IPS-20b (cell line): Measurements from ENCODE around the gene LNPK.
"Not testable (repeated sequence)": the region's sequence is repeated elsewhere in the genome, so short reads cannot be mapped to it uniquely, and the experiment has no call there.

ENCODE experiments used
- H3K27ac ChIP-seq: one replicate; pipeline ENCODE4 v1.5.1; 2013; ENCODE audit warnings: low read length
- H3K27me3 ChIP-seq: 2 replicates; pipeline ENCODE4 v1.6.1; 2013; ENCODE audit warnings: mild to moderate bottlenecking, low read length, inconsistent platforms; ENCODE audit not compliant: insufficient read depth
- H3K36me3 ChIP-seq: 2 replicates; pipeline ENCODE4 v1.6.1; 2013; ENCODE audit warnings: low read depth, mild to moderate bottlenecking, inconsistent platforms, low read length, moderate library complexity; ENCODE audit not compliant: insufficient read depth
- H3K4me1 ChIP-seq: 2 replicates; pipeline ENCODE4 v1.6.1; 2013; ENCODE audit warnings: mild to moderate bottlenecking, control low read depth, inconsistent platforms, low read length, moderate library complexity; ENCODE audit not compliant: insufficient read depth
- H3K4me3 ChIP-seq: 2 replicates; pipeline ENCODE4 v1.5.1; 2013; ENCODE audit warnings: mild to moderate bottlenecking, low read length, inconsistent platforms
- H3K9ac ChIP-seq: 2 replicates; pipeline ENCODE4 v1.6.1; 2013; ENCODE audit warnings: low read depth, mild to moderate bottlenecking, inconsistent platforms, low read length, moderate library complexity
- H3K9me3 ChIP-seq: 2 replicates; pipeline ENCODE4 v1.6.1; 2013; ENCODE audit warnings: mild to moderate bottlenecking, low read depth, low read length, inconsistent platforms; ENCODE audit not compliant: insufficient read depth

Gene LNPK

DNA sequence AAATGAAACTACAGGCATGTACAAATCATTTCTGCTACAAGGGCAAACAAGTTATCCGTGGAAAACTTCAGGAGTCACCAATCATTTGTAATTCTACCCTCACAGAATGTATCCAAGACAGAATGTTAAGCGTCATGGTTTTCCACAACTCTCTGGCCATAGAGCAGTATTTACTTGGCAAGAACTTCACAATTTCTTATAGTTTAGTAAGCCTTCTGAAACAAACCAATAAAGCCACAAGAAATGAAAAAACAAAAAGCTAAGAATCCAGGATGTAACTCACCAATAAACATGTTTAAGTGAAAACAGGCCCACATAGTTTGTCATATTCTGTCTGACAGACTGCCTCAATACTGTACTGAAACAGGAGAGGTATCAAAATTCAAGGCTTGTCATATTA is 70.3 kb downstream of the LNPK start:
- H3K4me1 ChIP-seq, result no peaks in the 10 kb centered on the region
- no peak overlapping the region for H3K4me3 ChIP-seq
- peaks cover 5% of the 10 kb centered on the region for H3K36me3 ChIP-seq
- no peak overlapping the region for H3K27ac ChIP-seq
- no peaks in the 10 kb centered on the region for H3K9me3 ChIP-seq
- no peak overlapping the region for H3K9ac ChIP-seq
- no peaks in the 10 kb centered on the region for H3K27me3 ChIP-seq

DNA sequence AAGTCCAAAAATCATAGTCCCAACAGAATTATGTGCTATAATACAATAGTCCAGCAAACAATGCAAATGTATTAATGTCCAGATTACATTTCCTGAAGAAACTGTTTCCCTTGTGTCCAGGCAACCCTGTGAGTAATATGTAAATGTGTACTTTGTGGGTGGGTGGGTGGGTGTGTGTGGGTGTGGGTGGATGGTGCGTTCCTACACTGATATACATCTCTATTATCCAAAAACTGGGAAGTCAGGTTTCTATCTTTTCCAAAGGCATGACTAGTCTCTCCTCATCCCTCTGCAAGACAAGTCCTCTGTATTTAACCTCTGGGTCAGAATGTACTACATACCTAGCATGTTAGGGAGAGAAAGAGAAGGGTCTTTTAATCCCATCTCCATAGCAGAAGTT is 71.6 kb downstream of the LNPK start:
- no peaks in the 10 kb centered on the region for H3K4me1 ChIP-seq

DNA sequence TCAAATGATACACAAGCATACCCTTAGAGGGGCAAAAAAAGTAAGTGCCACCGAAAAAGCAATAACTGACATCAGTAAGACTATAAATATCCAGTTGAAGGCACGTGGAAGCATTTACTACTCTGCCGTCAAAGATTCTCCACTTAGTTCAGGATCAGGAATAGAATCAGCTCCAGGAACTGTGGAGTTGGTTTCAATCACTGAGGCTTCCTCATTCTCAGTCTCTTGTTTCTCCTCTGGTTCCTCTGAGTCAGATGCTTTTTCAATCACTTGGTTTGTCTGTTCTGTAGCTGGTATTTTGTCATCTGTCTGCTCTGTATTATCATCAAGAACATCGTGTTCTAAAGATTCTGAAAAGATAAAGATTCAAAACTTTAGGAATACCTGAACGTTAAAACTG is 72.2 kb downstream of the LNPK start:
- Histone ChIP-seq H3K27ac (no peak overlapping the region), H3K4me3 (no peak overlapping the region), H3K27me3 (no peaks in the 10 kb centered on the region), H3K36me3 (no peaks in the 10 kb centered on the region), H3K9ac (no peak overlapping the region), H3K4me1 (no peaks in the 10 kb centered on the region), H3K9me3 (no peaks in the 10 kb centered on the region)

More for the DNA sequence above, 71.6 kb downstream of the LNPK start:
- no peaks in the 10 kb centered on the region for H3K27me3 ChIP-seq
- no peak overlapping the region for H3K9ac ChIP-seq
- H3K4me3 ChIP-seq, result no peak overlapping the region
- no peaks in the 10 kb centered on the region for H3K9me3 ChIP-seq
- H3K27ac ChIP-seq, result no peak overlapping the region
- peaks cover 3% of the 10 kb centered on the region; the same call in 1 of the 2 replicates for H3K36me3 ChIP-seq

DNA sequence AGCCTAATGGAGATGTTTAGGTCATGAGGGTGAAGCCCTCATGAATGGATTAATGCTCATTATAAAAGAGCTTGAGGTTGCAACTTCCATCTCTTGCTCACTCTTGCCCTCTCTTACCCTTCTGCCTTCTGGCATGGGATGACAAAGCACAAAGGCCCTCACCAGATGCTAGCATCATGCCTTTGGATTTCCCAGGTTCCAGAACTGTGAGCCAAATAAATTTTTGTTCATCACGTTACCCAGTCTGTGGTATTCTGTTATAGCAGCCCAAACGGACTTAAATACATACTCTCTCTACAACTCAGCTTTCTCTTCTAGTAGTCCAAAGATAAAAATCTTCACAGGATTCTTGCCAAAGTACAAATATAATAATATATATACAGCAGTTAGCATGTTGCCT is 75.8 kb downstream of the LNPK start:
- Histone ChIP-seq H3K4me3 (no peak overlapping the region), H3K27me3 (no peaks in the 10 kb centered on the region), H3K9me3 (no peaks in the 10 kb centered on the region), H3K9ac (no peak overlapping the region), H3K36me3 (no peaks in the 10 kb centered on the region), H3K4me1 (no peaks in the 10 kb centered on the region), H3K27ac (no peak overlapping the region)

DNA sequence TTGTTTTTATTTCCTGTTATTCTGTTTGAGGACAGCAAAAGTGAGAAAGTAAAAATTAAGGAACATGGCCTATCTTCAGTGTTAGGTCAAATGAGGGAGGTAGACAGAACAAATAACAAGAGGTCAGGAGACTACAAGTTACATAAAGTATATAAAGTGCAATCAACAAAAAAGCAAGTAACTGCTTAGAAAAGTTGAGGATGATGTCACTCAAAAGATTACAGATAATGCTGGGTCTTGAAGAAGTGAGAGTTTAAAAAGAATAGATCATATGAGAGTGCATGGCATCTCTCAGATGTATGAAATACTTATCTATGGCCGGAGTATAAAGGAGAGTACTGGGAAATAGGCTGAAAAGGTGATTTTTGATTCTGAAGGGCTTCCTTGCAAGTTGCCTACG is 79.9 kb downstream of the LNPK start:
- H3K4me3 ChIP-seq, result no peak overlapping the region
- H3K36me3 ChIP-seq, result no peaks in the 10 kb centered on the region
- no peaks in the 10 kb centered on the region for H3K9me3 ChIP-seq
- H3K4me1 ChIP-seq, result no peaks in the 10 kb centered on the region
- no peaks in the 10 kb centered on the region for H3K27me3 ChIP-seq
- H3K9ac ChIP-seq, result no peak overlapping the region
- H3K27ac ChIP-seq, result no peak overlapping the region

DNA sequence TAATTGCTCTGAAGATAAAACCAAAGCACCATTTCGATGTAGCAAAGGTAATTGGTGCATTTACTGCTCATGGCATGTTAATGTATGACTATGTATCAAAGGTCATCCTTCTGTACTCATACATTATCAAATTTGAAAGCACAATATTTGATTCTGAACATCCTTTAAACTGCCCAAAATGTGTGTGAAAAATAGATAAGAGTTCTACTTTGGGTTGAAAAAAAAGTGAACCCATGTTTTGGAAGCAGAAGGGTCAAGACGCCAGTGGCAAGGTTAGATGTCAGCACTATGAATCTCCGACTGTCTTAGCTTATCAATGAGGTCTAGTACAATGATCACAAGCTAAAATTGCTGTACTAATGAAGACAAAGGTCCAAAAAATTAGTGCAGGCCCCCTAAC is 83.1 kb downstream of the LNPK start:
- H3K27ac ChIP-seq, result no peak overlapping the region
- no peaks in the 10 kb centered on the region for H3K9me3 ChIP-seq
- no peaks in the 10 kb centered on the region for H3K36me3 ChIP-seq
- no peaks in the 10 kb centered on the region for H3K27me3 ChIP-seq
- H3K4me3 ChIP-seq, result no peak overlapping the region
- no peak overlapping the region for H3K9ac ChIP-seq
- no peaks in the 10 kb centered on the region for H3K4me1 ChIP-seq

DNA sequence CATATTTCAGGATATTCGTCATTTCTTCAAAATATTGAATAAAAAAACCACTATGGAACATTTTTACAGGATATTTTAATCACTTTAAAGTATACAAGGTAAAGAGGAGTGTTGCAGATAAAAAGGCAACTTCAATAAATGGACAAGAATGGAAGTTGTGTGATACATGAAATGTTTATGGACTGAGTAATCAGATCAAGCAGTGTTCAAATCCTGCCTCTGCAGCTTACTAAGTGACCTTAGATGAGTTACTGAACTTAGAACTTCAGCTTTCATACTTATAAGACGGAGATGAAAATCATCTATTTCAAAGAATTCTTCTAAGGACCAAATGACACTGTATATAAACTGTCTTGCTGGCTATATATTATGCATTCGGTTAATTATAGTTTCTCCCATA is 87.2 kb downstream of the LNPK start:
- Histone ChIP-seq H3K9me3 (no peaks in the 10 kb centered on the region), H3K27ac (no peak overlapping the region), H3K36me3 (no peaks in the 10 kb centered on the region), H3K4me1 (no peaks in the 10 kb centered on the region), H3K4me3 (no peak overlapping the region), H3K27me3 (no peaks in the 10 kb centered on the region), H3K9ac (no peak overlapping the region)

DNA sequence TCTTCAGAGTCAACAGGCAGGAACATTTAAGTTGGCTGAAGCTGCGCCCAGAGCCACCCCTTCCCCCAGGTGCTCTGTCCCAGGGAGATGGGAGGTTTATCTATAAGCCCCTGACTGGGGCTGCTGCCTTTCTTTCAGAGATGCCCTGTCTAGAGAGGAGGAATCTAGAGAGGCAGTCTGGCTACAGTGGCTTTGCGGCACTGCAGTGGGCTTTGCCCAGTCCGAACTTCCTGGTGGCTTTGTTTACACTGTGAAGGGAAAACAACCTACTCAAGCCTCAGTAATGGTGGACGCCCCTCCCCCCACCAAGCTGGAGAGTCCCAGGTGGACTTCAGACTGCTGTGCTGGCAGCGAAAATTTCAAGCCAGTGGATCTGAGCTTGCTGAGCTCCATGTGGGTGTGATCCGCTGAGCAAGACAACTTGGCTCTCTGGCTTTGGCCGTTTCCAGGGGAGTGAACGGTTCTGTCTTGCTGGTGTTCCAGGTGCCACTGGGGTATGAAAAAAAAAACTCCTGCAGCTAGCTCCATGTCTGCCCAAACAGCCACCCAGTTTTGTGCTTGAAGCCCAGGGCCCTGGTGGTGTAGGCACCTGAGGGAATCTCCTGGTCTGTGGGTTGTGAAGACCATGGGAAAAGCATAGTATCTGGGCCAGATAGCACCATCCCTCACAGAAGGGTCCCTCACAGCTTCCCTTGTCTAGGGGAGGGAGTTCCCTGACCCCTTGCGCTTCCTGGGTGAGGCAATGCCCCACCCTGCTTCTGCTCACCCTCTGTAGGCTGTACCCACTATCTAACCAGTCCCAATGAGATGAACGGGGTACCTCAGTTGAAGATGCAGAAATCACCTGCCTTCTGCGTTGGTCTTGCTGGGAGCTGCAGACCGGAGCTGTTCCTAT is 88.0 kb downstream of the LNPK start:
- not testable (repeated sequence) for H3K4me3 ChIP-seq, H3K27me3 ChIP-seq, H3K9ac ChIP-seq, H3K36me3 ChIP-seq, H3K27ac ChIP-seq, H3K9me3 ChIP-seq, H3K4me1 ChIP-seq

GRCh38 chr2:175913267-175913666 is 88.8 kb downstream of the LNPK start:
- not testable (repeated sequence) for H3K4me1 ChIP-seq, H3K27me3 ChIP-seq, H3K36me3 ChIP-seq, H3K9me3 ChIP-seq, H3K27ac ChIP-seq, H3K9ac ChIP-seq, H3K4me3 ChIP-seq

DNA sequence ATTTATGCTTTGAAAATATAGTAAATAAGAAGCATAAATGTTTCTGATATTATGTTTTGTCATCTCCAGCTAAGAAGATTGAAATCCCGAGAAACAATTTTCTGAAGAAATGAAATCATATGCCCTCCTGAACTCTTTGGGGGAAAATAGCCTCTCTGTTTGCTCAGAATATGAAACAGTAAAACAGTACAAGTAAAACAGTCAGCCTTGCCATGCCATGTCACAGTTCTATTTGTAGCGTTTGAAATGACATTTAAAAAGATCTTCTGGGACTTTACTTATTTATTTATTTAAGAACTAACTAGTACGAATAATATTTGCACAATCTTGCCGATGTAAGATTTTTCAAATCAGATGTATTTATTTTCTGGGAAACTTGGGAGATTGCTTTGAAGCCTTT is 98.0 kb downstream of the LNPK start:
- H3K9ac ChIP-seq, result no peak overlapping the region
- H3K4me3 ChIP-seq, result no peak overlapping the region
- H3K27ac ChIP-seq, result no peak overlapping the region
- no peaks in the 10 kb centered on the region for H3K36me3 ChIP-seq
- no peaks in the 10 kb centered on the region for H3K9me3 ChIP-seq
- no peaks in the 10 kb centered on the region for H3K4me1 ChIP-seq
- no peaks in the 10 kb centered on the region for H3K27me3 ChIP-seq

DNA sequence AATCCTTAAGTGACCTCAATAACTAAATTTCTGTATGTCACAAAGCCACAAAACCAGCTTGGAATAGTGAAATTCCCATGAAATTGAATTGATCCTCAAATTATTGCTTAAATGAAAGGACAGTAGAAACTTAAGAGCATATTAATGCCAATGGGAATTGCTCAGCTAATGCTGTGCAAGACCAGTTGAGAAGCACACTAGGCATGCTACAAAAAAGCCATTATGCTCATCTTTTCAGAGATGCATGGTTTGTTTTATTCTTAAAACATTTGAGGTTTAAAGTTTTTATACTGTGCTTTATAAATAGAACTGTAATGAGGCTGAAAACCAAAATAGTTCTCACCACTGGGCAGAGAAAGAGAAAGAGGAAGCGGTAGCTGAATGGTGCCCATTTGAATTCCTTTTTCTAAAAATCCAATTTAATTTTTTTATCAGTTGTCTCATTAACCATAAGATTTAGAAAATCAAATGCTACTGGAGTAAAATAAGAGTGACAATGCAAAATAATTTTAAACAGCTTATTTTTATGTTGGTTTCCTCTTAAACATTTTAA is 98.6 kb downstream of the LNPK start:
- H3K4me1 ChIP-seq, result no peaks in the 10 kb centered on the region
- no peaks in the 10 kb centered on the region for H3K27me3 ChIP-seq
- no peak overlapping the region for H3K9ac ChIP-seq
- no peaks in the 10 kb centered on the region for H3K9me3 ChIP-seq
- no peak overlapping the region for H3K4me3 ChIP-seq
- no peaks in the 10 kb centered on the region for H3K36me3 ChIP-seq
- no peak overlapping the region for H3K27ac ChIP-seq

DNA sequence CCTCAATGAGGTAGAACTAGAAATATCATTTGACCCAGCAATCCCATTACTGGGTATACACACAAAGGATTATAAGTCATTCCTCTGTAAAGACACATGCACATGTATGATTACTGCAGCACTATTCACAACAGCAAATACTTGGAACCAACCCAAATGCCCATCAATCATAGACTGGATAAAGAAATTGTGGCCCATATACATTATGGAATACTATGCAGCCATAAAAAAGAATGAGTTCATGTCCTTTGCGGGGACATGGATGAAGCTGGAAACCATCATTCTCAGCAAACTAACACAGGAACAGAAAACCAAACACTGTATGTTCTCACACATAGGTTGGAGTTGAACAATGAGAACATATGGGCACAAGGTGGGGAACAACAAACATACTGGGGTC is 106.1 kb downstream of the LNPK start:
- H3K36me3 ChIP-seq, H3K27me3 ChIP-seq, H3K9ac ChIP-seq, H3K27ac ChIP-seq, H3K4me3 ChIP-seq, H3K4me1 ChIP-seq, H3K9me3 ChIP-seq: not testable (repeated sequence)
